ENCODE results near the gene SH3RF2. TPM values are rescaled to one million over a fixed set of nuclear protein-coding genes. Genes with fewer than 3 reads are reported as not detected.

SH3RF2 gene
- total RNA-seq, 6 donors from 2014 or later: 9.2 to 19.3 (median 14.3) TPM

- Histone ChIP-seq H3K36me3 (no peaks in the 10 kb centered on the region), H3K27ac (no peak overlapping the region), H3K4me1 (no peaks in the 10 kb centered on the region), H3K4me3 (no peak overlapping the region), H3K27me3 (no peaks in the 10 kb centered on the region), H3K9me3 (no peaks in the 10 kb centered on the region)
- TF ChIP-seq EP300 (IDR thresholded peaks at IDR 0.05) (no peak), CTCF (IDR thresholded peaks at IDR 0.05) (no peak), POLR2A (IDR thresholded peaks at IDR 0.05) (no peak), POLR2AphosphoS5 (IDR thresholded peaks at IDR 0.05) (no peak)
- DNase-seq (peak in 1 of 2 donors; percentile 25), ATAC-seq (ENCODE audit: low FRiP score in 2 of 2) (no peak)
- WGBS, 2 donors: 46 to 57% methylated on average over 4 of the region's 4 CpGs
Measured at GRCh38 chr5:145965804-145966203, 29.4 kb downstream of the SH3RF2 start.

GRCh38 chr5:145967296-145967695 is 30.9 kb downstream of the SH3RF2 start:
- Histone ChIP-seq H3K4me1 (no peaks in the 10 kb centered on the region), H3K4me3 (no peak overlapping the region), H3K36me3 (no peaks in the 10 kb centered on the region), H3K9me3 (no peaks in the 10 kb centered on the region), H3K27me3 (no peaks in the 10 kb centered on the region), H3K27ac (no peak overlapping the region)
- ATAC-seq (ENCODE audit: low FRiP score in 2 of 2) (no peak), DNase-seq (no peak)
- WGBS, 2 donors: 83 to 93% methylated on average over 2 of the region's 2 CpGs
- TF ChIP-seq CTCF (IDR thresholded peaks at IDR 0.05) (no peak), POLR2AphosphoS5 (IDR thresholded peaks at IDR 0.05) (no peak), EP300 (IDR thresholded peaks at IDR 0.05) (no peak), POLR2A (IDR thresholded peaks at IDR 0.05) (no peak)

GRCh38 chr5:145968970-145969713 is 32.8 kb downstream of the SH3RF2 start:
- DNase-seq (no peak), ATAC-seq (ENCODE audit: low FRiP score in 2 of 2) (no peak)
- Histone ChIP-seq H3K4me3 (no peak overlapping the region), H3K27me3 (no peaks in the 10 kb centered on the region), H3K9me3 (no peaks in the 10 kb centered on the region), H3K27ac (no peak overlapping the region), H3K4me1 (no peaks in the 10 kb centered on the region), H3K36me3 (no peaks in the 10 kb centered on the region)
- TF ChIP-seq POLR2A (IDR thresholded peaks at IDR 0.05): no peak
- no peak for TF ChIP-seq POLR2AphosphoS5 (IDR thresholded peaks at IDR 0.05)
- TF ChIP-seq EP300 (IDR thresholded peaks at IDR 0.05): no peak
- TF ChIP-seq CTCF (IDR thresholded peaks at IDR 0.05): no peak
- WGBS, 2 donors: 50 to 54% methylated on average over 4 of the region's 4 CpGs

GRCh38 chr5:145969714-145970092 is 33.3 kb downstream of the SH3RF2 start:
- Histone ChIP-seq H3K4me1 (no peaks in the 10 kb centered on the region), H3K36me3 (no peaks in the 10 kb centered on the region), H3K27ac (no peak overlapping the region), H3K4me3 (no peak overlapping the region), H3K9me3 (no peaks in the 10 kb centered on the region), H3K27me3 (no peaks in the 10 kb centered on the region)
- DNase-seq: no peak
- WGBS, 2 donors: 92 to 93% methylated on average over 2 of the region's 2 CpGs
- no peak for ATAC-seq (ENCODE audit: low FRiP score in 2 of 2)
- TF ChIP-seq CTCF (IDR thresholded peaks at IDR 0.05): no peak
- TF ChIP-seq POLR2AphosphoS5 (IDR thresholded peaks at IDR 0.05): no peak
- TF ChIP-seq POLR2A (IDR thresholded peaks at IDR 0.05): no peak
- no peak for TF ChIP-seq EP300 (IDR thresholded peaks at IDR 0.05)

- ATAC-seq (ENCODE audit: low FRiP score in 2 of 2) (no peak), DNase-seq (no peak)
- Histone ChIP-seq H3K27me3 (no peaks in the 10 kb centered on the region), H3K9me3 (no peaks in the 10 kb centered on the region), H3K4me3 (no peak overlapping the region), H3K27ac (no peak overlapping the region), H3K4me1 (peaks cover 0 to 2% (median 0%) of the 10 kb centered on the region in 4 donors), H3K36me3 (no peaks in the 10 kb centered on the region)
- WGBS, 2 donors: 93 to 94% methylated on average over 2 of the region's 2 CpGs
- TF ChIP-seq EP300 (IDR thresholded peaks at IDR 0.05) (no peak), POLR2AphosphoS5 (IDR thresholded peaks at IDR 0.05) (no peak), POLR2A (IDR thresholded peaks at IDR 0.05) (no peak), CTCF (IDR thresholded peaks at IDR 0.05) (no peak)
Measured at GRCh38 chr5:145971108-145971507, 34.7 kb downstream of the SH3RF2 start.

All from upper lobe of left lung (tissue), 6 donors.